GM21723 (cell line): ENCODE results near the gene TAF5.
"Not testable (repeated sequence)": the region's sequence is repeated elsewhere in the genome, so short reads cannot be mapped to it uniquely, and the experiment has no call there.

Source experiments
- ATAC-seq: cut with Tn5 transposase; IDR thresholded peaks from one replicate; pipeline ENCODE4 v1.9.1; 2021; ENCODE audit warnings: mild to moderate bottlenecking, moderate library complexity; ENCODE audit not compliant: unreplicated experiment

Gene TAF5

DNA sequence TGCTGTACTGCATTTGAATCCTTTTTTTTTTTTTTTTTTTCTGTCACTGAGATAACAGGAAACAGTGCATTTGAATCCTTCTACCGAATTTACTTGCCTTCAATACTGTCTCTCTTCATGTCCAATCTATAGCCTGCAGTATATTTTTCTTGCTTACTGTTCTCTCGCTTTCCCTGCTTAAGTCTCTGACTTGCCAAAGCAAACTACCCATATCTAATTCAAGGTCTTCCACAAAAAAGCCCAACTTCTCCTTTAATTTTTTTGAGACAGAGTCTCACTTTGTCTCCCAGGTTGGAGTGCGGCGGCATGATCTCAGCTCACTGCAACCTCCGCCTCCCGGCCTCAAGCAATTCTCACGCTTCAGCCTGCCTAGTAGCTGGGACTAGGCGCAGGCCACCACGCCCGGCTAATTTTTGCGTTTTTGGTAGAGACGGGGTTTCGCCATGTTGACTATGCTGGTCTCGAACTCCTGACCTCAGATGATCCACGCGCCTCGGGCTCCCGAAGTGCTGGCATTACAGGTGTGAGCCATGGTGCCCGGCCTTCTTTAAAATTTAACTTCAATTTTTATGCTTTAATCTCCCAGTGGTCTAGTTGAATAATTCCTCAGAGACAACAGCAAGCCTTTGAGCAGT, 29.5 kb downstream of the TAF5 start:
- ATAC-seq: no peak

DNA sequence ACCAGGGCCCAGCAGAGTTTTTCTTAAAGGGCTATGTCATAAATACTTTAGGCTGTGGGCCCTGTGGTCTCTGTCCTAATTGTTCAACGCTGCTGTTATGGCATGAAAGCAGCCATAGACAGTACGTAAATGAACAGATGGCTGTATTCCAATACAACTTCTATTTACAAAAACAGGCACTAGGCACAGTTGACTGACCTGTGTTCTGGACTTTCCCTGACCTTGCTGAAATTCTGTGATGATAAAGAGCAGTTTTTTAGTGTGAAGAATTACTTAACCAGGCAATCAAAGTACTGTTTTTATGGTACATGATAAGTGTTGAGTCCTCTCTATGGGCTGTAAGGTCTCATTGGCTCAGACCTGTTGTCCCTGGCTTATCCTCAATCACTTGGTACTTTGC, 45.8 kb downstream of the TAF5 start:
- ATAC-seq: no peak

GRCh38 chr10:103415581-103415980, 47.8 kb downstream of the TAF5 start:
- no peak for ATAC-seq

DNA sequence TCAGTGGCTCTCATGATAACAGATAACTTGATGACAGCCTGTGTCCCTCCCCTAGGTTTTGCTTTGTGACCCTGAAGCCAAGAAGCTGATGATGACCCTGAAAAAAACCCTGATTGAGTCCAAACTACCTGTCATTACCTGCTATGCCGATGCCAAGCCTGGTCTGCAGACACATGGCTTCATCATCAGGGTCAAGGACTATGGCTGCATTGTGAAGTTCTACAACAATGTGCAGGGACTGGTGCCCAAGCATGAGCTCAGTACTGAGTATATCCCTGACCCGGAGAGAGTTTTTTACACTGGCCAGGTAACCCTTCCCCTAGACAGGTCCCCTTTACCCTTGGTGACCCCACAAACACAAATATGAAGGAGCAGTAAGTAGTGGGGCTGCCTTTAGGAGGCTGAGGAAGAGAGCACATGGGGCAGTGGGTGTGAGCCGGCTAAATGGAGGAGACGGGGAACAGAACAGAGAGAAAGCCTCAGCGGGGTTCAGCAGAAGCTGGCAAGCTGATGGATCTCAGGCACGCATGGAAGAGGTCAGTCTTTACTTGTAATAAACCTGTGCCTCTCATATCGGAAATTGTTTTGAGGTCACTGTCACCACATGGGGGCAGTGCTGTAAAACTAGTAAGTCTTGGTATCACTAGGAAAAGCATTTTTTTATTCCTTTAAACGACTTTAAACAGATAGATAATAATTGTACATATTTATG, 48.8 kb downstream of the TAF5 start:
- no peak for ATAC-seq

DNA sequence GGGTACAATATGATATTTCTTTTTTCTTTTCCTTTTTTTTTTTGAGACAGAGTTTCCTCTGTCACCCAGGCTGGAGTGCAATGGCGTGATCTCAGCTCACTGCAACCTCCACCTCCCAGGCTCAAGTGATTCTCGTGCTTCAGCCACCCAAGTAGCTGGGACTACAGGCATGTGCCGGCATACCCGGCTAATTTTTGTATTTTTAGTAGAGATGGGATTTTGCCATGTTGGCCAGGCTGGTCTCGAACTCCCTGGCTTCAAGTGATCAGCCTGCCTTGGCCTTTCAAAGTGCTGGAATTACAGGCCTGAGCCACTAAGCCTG, 49.3 kb downstream of the TAF5 start:
- not testable (repeated sequence) for ATAC-seq

DNA sequence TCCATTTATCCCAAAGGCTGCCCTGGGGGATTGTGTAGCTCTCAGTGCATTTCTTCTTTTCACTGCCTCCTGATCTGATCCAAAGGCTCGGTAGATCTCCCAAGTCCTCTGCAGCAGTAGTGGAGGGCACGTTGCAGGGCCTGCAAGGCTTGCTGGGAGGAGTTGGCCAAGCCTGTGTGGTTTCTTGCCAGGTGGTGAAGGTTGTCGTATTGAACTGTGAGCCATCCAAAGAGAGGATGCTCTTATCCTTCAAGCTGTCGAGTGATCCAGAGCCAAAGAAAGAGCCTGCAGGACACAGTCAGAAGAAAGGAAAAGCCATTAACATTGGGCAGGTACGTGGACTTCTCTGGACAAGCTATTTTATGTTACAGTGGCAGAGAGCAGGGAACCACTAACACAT, 49.8 kb downstream of the TAF5 start:
- ATAC-seq: no peak

DNA sequence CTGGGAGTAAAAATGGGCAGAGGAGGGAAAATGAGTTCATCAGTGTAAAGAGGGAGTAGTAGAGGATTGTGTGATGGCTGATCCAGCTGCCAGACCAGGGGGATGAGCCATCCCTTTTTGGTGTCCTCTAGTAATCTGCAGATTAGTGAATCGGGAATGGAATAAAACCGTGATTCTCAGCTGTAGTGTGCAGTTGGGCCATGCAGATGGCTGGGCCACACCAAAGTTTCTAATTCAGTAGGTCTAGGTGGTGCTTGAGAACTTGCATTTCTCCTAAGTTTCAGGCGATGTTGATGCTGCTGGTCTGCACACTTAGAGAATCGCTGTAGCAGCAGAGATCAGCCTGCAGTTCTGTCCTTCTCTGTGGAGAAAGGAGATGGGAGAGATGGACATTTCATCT, 51.3 kb downstream of the TAF5 start:
- ATAC-seq: no peak

DNA sequence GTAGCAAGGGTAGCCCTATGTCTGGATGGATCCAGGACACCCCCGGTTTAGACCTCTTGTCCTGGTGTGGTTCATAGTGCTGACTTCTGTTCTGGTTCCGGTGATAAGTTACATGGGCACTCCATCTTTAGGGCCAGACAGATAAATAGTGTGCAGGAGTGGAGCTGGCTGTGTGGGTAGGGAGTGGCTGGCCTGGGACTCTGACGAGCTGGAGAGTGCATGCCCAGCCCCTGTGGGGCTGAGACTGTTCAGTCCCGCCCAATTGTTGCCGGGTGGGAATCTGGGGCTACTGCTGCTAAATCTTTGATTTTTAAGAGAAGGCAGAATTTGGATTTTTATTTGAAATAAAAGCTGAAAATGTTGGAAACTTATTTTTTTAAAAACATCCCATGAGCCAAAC, 56.0 kb downstream of the TAF5 start:
- no peak for ATAC-seq

- ATAC-seq: no peak
Observed at GRCh38 chr10:103427866-103428265, 60.1 kb downstream of the TAF5 start.

GRCh38 chr10:103428989-103429643, 61.3 kb downstream of the TAF5 start:
- ATAC-seq: no peak

DNA sequence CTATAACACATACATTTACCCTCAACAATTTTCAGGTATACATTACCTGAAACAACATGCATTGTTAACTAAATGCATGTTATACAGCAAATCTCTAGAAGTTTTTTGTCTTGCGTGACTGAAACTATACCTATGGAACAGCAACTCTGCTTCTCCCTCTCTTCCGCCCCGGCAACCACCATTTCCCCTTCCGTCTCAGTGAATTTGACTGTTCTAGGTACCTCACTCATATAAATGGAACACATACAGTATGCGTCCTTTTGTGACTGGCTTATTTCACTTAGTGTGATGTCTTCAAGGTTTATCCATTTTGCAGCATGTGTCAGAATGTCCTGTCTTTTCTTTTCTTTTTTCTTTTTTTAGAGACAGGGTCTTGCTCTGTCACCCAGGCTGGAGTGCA, 61.9 kb downstream of the TAF5 start:
- no peak for ATAC-seq

DNA sequence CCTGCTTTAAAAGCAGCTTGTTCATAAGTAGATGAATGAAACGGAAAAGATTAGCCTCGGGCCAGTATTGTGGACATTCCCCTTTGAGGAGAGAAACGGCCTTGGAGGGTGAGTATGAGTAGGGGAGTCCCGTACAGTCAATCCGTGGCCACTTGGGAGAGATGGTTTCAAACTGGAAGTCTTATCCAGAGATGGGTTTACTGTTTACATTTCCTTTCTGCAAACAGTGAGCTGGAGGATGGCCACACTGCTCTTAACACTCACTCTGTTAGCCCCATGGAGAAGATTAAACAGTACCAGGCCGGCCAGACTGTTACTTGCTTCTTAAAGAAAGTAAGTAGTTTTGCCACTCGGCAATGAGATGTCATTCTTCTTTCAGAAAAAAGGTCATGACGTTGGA, 64.1 kb downstream of the TAF5 start:
- no peak for ATAC-seq

- no peak for ATAC-seq
Observed at GRCh38 chr10:103433858-103434257, 66.1 kb downstream of the TAF5 start.
